Prostate gland (tissue), 2 donors: ENCODE data around the gene GFPT1.

ENCODE experiments used
- POLR2A ChIP-seq: fragments of 450-650 bp; IDR thresholded peaks from one replicate; pipeline ENCODE4 v1.6.1; 2016; ENCODE audit warnings: antibody characterized with exemption, mild to moderate bottlenecking
- POLR2AphosphoS5 ChIP-seq: sonication (generic); formaldehyde crosslinking; IDR thresholded peaks from one replicate; pipeline ENCODE4 v1.6.1; 2017; ENCODE audit warnings: antibody characterized with exemption
- TF ChIP-seq, protein P1 (sequence below), 4 experiments: fragments of 200-600 bp in 2 of 4; fragments of 450-650 bp in 2 of 4; sonication (generic) in 2 of 4; IDR thresholded peaks; 1 replicate in 3 of 4; 2 replicates in 1 of 4; pipeline ENCODE4 v1.5.1; 2016 to 2019; ENCODE audit warnings: antibody characterized with exemption in 4 of 4, mild to moderate bottlenecking in 2 of 4, moderate library complexity in 2 of 4

DNA sequence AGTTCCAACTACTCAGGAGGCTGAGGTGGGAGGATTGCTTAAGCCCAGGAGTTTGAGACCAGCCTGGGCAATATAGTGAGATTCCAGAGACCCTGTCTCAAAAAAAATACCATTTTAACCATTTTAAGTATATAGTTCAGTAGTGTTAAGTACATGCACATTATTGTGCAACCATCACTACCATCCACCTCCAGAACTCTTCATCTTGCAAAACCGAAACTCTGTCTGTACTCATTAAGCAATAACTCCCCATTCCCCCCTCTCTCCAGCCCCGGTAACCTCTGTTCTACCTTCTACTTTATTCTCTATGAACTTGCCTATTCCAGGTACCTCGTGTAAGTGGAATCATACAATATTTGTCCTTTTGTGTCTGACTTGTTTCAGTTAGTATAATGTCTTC is 86.4 kb downstream of the GFPT1 start:
- TF ChIP-seq, protein P1, sequence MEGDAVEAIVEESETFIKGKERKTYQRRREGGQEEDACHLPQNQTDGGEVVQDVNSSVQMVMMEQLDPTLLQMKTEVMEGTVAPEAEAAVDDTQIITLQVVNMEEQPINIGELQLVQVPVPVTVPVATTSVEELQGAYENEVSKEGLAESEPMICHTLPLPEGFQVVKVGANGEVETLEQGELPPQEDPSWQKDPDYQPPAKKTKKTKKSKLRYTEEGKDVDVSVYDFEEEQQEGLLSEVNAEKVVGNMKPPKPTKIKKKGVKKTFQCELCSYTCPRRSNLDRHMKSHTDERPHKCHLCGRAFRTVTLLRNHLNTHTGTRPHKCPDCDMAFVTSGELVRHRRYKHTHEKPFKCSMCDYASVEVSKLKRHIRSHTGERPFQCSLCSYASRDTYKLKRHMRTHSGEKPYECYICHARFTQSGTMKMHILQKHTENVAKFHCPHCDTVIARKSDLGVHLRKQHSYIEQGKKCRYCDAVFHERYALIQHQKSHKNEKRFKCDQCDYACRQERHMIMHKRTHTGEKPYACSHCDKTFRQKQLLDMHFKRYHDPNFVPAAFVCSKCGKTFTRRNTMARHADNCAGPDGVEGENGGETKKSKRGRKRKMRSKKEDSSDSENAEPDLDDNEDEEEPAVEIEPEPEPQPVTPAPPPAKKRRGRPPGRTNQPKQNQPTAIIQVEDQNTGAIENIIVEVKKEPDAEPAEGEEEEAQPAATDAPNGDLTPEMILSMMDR (IDR thresholded peaks at IDR 0.05), result no peak
- TF ChIP-seq POLR2A, result no peak
- TF ChIP-seq POLR2AphosphoS5, result no peak
